ENCODE data around the gene GNA15.
A peak's percentile ranks its signal among the peaks of the same experiment; 100 is the strongest.
"Not testable (repeated sequence)": the region's sequence is repeated elsewhere in the genome, so short reads cannot be mapped to it uniquely, and the experiment has no call there.

Gene GNA15

DNA sequence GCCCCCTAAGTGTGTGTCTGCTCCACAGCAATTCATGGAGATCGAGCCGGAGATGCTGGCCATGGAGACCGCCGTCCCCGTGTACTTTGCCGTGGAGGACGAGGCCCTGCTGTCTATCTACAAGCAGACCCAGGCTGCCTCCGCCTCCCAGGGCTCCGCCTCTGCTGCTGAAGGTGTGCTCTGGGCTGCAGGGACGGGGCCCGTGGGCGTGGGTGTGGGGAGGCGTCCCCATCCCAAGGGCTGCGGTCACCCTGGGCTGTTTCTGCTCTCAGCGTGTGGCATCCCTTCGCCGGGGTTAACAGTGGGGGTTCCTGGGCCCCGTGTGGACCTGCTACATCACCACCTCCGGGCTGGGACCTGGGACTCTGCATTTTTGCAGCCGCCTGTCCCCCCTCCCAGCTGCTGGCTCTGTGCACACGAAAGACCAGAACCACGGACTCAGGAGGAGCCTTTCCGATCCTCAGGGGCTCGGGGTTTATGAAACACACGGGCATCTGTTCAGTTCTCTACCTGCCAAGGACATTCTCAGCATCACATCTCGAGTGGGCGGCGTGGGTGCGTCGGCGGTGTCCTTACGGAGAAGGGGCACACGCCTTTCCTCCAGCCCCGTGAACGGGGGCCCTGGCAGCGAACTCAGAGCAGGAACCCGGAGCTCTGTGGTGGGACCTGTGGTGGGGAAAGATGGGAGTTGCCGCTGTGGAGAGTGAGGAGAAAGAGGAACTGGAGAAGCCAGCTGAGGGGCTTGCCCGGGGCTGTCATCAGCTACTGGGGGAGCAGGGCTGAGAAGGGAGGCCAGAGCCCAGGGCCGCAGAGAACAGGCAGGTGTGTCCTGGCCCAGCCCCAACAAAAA lies 57.6 kb downstream of the GNA15 start:
- DNase-seq: no peak

DNA sequence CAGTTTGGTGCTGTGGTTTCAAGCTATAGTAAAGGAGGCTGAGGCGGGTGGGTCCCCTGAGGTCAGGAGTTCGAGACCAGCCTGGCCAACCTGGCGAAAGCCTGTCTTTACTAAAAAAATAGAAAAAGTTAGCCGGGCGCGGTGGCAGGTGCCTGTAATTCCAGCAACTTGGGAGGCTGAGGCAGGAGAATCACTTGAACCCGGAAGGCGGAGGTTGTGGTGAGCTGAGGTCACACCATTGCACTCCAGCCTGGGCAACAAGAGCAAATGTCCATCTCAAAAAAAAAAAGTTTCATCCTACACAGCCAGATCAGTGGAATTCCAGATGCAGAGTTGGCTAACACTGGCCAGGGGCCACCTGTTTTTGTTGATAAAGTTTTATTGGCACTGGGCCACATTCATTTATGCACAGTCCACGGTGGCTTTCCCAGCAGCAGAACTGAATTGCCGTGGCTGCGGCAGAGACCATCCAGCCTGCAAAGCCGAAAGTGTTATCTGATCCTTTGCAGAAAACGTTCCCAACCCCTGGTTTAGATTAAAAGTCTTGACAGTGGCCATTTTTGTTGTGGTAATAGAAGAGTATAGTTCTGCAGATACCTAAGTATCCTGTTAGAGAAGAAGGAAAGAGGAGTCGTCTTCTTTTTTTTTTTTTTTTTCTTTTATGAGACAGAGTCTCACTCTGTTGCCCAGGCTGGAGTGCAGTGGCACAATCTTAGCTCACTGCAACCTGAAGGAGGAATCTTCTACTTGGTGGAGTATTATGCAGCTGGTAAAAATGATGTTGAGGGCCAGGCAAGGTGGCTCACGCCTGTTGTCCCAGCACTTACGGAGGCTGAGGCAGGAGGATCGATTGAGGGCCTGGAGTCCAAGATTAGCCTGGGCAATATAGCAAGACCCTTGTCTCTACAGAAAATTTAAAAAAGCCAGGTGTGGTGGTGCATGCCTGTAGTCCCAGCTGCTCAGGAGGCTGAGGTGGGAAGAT lies 58.6 kb downstream of the GNA15 start:
- no peak for DNase-seq

GRCh38 chr19:3196064-3196932 lies 60.5 kb downstream of the GNA15 start:
- no peak for DNase-seq

DNA sequence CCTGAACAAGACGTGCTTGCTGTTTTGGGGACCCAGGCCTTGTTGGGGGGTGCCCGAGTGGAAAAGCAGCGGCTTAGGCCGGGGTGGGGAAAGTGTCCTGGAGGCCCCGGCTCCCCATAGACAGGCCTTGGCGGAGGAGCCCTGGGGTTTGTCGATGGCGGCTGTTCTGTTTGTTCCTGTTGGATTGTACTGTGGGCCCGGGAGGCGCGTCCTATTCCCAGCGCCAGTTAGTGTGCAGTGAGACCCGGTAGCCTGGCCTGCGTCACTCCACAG lies 61.0 kb downstream of the GNA15 start:
- no peak for DNase-seq

GRCh38 chr19:3198901-3199700 lies 63.3 kb downstream of the GNA15 start:
- DNase-seq: no peak

DNA sequence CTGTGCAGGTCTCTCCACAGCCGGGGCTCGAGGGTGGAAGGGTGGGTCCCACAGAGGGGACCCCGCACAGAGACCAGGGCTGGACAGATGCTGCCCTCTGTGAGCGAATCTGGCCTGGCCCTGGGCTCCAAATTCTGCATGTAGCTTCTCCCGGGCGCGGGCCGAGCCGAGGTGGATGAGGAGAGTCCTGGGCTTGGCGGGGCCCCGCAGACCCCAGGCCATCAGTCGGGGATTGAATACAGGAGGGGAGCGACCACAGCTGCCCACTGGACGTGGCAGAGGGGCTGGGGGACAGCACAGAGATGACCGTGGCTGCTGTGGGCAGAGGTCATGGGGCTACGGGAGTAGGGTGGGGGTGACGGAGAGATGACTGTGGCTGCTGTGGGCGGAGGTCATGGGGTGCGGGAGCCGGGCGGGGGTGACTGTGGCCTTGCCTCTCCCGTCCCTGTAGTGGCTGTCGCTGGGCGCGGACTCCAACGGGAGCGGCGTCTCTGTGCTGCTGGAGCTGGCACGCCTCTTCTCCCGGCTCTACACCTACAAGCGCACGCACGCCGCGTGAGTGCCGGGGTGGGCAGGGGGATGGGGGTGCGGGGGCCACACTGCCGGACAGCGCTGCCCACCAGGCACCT lies 65.4 kb downstream of the GNA15 start:
- no peak for DNase-seq

DNA sequence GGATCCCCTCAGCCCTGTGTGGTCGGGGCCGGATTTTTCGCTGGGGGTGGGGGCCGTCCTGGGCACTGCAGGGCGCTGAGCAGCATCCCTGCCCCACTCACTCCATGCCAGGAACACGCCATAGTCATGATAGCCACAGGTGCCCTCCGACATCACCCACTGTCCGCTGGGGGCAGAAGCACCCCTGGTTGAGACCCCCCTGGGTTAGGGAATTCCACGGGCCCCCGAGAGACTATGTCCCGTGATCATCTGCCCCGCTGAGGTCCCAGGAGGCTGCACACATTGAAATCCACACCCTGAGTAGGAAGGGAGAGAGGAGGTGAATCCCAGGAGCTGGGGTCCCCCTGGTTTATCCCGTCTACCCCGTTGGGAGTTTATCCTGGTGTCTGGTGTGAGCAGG lies 66.1 kb downstream of the GNA15 start:
- DNase-seq: no peak

DNA sequence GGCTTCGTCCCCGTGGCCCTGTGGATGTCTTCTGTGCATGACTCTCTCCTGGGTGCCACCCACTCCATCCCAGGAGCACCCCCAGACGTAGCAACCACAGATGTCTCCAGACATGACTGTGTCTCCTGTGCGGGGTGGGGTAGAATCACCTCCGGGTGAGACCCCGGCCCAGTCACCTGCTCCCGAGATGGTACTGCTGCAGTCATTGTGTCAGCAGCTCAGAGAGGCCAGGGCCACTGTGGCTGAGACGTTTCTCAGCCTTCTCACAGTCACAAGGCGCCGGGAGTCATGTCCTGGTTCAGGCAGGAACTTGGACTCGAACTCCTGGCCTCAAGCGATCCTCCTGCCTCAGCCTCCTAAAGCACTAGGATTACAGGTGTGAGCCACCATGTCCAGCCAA lies 66.5 kb downstream of the GNA15 start:
- DNase-seq: no peak

GRCh38 chr19:3202895-3203294 lies 67.1 kb downstream of the GNA15 start:
- DNase-seq: not testable (repeated sequence)

GRCh38 chr19:3203805-3204645 lies 68.2 kb downstream of the GNA15 start:
- no peak for DNase-seq

DNA sequence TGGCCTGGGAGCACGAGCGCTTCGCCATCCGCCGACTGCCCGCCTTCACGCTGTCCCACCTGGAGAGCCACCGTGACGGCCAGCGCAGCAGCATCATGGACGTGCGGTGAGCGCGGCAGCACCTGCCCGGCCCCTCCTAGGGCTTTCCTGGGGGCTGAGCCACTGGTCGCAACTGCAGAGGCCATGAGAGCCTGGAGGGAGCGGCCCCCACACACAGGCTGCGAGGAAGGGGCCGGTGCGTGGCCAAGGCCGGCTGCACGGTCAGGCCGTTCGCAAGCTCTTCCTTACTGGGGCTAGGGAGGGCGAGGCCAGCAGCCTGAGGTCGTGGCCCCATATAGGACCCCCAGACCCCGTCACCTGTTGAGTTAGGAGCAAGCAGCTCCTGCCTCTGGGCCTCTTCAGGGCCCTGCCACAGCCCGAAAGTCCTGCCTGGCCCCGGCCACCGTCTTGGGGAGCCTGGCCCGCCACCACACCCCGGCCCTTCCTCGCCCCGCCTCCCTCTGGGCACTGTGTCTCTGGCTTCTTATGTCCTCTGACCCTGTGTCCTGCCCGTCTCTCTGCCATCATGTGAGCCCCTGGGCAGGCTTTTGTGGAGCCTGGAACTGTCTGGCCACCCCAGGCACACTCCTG lies 68.9 kb downstream of the GNA15 start:
- no peak for DNase-seq

DNA sequence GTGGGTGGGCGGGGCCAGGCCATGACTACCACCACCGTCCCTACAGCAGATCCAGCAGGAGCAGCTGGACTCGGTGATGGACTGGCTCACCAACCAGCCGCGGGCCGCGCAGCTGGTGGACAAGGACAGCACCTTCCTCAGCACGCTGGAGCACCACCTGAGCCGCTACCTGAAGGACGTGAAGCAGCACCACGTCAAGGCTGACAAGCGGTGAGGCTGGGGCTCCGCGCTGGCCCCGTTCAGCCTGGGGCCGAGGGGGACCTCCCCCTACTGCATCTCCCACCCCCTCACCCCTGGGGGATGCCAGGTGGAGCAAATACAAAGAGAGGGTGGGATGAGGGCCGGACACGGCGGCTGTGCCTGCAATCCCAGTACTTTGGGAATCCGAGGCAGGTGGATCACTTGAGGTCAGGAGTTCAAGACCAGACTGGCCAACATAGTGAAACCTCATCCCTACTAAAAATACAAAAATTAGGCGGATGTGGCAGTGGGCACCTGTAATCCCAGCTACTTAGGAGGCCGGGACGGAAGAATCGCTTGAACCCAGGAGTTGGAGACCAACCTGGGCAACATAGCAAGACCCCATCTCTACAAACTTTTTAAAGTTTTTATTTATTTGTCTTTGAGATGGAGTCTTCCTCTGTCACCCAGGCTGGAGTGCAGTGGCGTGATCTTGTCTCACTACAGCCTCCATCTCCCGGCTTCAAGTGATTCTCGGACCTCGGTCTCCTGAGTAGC lies 70.6 kb downstream of the GNA15 start:
- no peak for DNase-seq

DNA sequence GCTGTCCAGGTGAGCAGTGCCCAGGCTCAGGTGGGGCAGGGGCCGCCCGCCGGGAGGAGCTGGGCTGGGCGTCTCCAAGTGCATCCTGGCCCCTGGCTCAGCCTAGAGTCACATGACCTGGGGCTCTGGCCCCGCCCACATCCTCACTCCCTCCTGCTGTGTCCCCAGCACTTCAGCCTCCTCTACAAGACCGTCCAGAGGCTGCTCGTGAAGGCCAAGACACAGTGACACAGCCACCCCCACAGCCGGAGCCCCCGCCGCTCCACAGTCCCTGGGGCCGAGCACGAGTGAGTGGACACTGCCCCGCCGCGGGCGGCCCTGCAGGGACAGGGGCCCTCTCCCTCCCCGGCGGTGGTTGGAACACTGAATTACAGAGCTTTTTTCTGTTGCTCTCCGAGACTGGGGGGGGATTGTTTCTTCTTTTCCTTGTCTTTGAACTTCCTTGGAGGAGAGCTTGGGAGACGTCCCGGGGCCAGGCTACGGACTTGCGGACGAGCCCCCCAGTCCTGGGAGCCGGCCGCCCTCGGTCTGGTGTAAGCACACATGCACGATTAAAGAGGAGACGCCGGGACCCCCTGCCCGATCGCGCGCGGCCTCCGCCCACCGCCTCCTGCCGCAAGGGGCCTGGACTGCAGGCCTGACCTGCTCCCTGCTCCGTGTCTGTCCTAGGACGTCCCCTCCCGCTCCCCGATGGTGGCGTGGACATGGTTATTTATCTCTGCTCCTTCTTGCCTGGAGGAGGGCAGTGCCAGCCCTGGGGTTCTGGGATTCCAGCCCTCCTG lies 71.8 kb downstream of the GNA15 start:
- no peak for DNase-seq

- DNase-seq: no peak
Observed at GRCh38 chr19:3208317-3209207, 72.7 kb downstream of the GNA15 start.

DNA sequence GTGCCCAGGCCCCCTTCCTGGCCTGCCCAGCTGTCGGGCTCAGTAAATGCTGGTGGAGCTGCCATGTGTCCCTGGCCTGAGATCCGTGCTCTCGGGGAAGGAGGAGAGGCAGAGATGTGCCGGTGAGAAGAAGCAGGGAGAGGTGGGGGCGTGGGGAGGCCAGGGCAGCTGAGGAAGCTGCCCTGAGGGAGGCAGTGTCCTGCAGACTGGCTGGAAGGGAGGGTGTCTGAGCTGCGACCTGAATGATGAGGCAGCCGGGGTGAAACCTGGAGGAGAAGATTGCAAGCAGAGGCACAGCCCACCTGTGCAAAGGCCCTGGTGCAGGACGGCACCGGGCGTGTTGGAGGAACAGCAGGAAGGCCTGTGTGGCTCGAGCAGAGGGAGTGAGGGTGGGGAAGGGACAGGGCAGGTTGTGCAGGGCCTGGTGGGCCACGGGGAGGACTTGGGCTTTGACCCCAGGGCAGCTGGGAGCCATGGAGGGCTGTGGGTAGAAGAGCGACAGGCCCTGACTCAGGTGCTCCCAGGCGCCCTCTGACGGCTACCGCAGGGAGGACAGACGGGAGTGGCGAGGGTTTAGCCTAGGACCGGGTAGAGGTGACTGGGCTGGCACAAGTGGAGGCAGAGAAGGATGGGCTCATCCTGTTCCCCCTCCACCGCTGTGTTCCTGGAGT lies 74.6 kb downstream of the GNA15 start:
- peak; percentile 23 for DNase-seq

GRCh38 chr19:3211191-3211590 lies 75.4 kb downstream of the GNA15 start:
- DNase-seq: no peak

- DNase-seq: no peak
Observed at GRCh38 chr19:3213159-3213558, 77.3 kb downstream of the GNA15 start.

All from NK-92 treated with Interleukin-12 subunit alpha and Interleukin-12 subunit beta, amount 100 ng/mL, for 24 hours (cell line).